IMR-90 (cell line): ENCODE data around the gene PLIN4. TPM values are rescaled to one million over a fixed set of nuclear protein-coding genes. Genes with fewer than 3 reads are reported as not detected.
A peak's percentile ranks its signal among the peaks of the same experiment; 100 is the strongest.

Experiments
- ATAC-seq: fragments of 200-7000 bp; cut with Tn5 transposase; 2 replicates; pipeline ENCODE4 v1.9.1; 2020; ENCODE audit warnings: low read depth, mild to moderate bottlenecking, moderate library complexity
- BruUV-seq: library from RNA; stranded (reverse); fragments of 400-500 nt; replicated peaks from 2 replicates; lab custom pipeline; 2021; lab: Mats Ljungman, UMichigan
- CTCF ChIA-PET: fragments of 300-600 bp; formaldehyde crosslinking; extraction: SDS; loops from one replicate; lab custom pipeline; 2021; ENCODE audit warnings: antibody characterized with exemption; lab: Yijun Ruan, JAX
- POLR2A ChIA-PET: fragments of 300-600 bp; sonication (Branson Sonifier 250); formaldehyde crosslinking; loops from one replicate; lab custom pipeline; 2022; ENCODE audit warnings: antibody characterized with exemption; ENCODE audit not compliant: unreplicated experiment; lab: Charles Lee
- DNase-seq: peaks from one replicate; pipeline ENCODE4 v3.0.0; 2013
- H2AFZ ChIP-seq: replicated peaks from 2 replicates; pipeline ENCODE3; 2013; ENCODE audit warnings: low read length, mild to moderate bottlenecking; ENCODE audit not compliant: poor library complexity
- H2AK5ac ChIP-seq: 2 replicates; pipeline ENCODE4 v1.6.1; 2013; ENCODE audit warnings: low read depth, low read length, inconsistent platforms
- H2AK9ac ChIP-seq: replicated peaks from 2 replicates; pipeline ENCODE3; 2013; ENCODE audit warnings: mild to moderate bottlenecking, low read depth, low read length, moderate library complexity; ENCODE audit not compliant: poor library complexity
- H2BK120ac ChIP-seq: 2 replicates; pipeline ENCODE4 v1.6.1; 2013; ENCODE audit warnings: low read depth, low read length, inconsistent platforms
- H2BK15ac ChIP-seq: 3 replicates; pipeline ENCODE4 v1.6.1; 2013; ENCODE audit warnings: low read depth, low read length, inconsistent platforms
- H2BK20ac ChIP-seq: 2 replicates; pipeline ENCODE4 v1.6.1; 2013; ENCODE audit warnings: low read depth, mild to moderate bottlenecking, inconsistent platforms, low read length, moderate library complexity
- H2BK5ac ChIP-seq: 2 replicates; pipeline ENCODE4 v1.6.1; 2013; ENCODE audit warnings: mild to moderate bottlenecking, low read depth, low read length, inconsistent platforms; ENCODE audit not compliant: poor library complexity, severe bottlenecking
- H3K14ac ChIP-seq: replicated peaks from 2 replicates; pipeline ENCODE4 v1.6.1; 2013; ENCODE audit warnings: low read depth, low read length, inconsistent platforms
- H3K18ac ChIP-seq: 2 replicates; pipeline ENCODE4 v1.6.1; 2013; ENCODE audit warnings: low read depth, low read length, control low read depth
- H3K23ac ChIP-seq: 2 replicates; pipeline ENCODE4 v1.6.1; 2013; ENCODE audit warnings: low read depth, low read length, inconsistent platforms
- H3K27ac ChIP-seq: 2 replicates; pipeline ENCODE4 v1.5.1; 2013; ENCODE audit warnings: mild to moderate bottlenecking, control low read depth, low read length; ENCODE audit not compliant: insufficient read depth
- H3K27me3 ChIP-seq: 2 replicates; pipeline ENCODE4 v1.6.1; 2013; ENCODE audit warnings: low read length; ENCODE audit not compliant: control insufficient read depth, insufficient read depth
- H3K36me3 ChIP-seq: 2 replicates; pipeline ENCODE4 v1.6.1; 2013; ENCODE audit warnings: low read length, mixed read lengths; ENCODE audit not compliant: control insufficient read depth, insufficient read depth
- H3K4ac ChIP-seq: 2 replicates; pipeline ENCODE4 v1.6.1; 2013; ENCODE audit warnings: low read depth, low read length, inconsistent platforms
- H3K4me1 ChIP-seq: 2 replicates; pipeline ENCODE4 v1.6.1; 2013; ENCODE audit warnings: low read length, mixed read lengths; ENCODE audit not compliant: control insufficient read depth, insufficient read depth
- H3K4me2 ChIP-seq: 2 replicates; pipeline ENCODE4 v1.6.1; 2013; ENCODE audit warnings: low read depth, mild to moderate bottlenecking, control low read depth, low read length, moderate library complexity
- H3K4me3 ChIP-seq: 2 replicates; pipeline ENCODE4 v1.5.1; 2013; ENCODE audit warnings: low read depth, mild to moderate bottlenecking, control low read depth, low read length, moderate library complexity; ENCODE audit not compliant: insufficient read depth
- H3K56ac ChIP-seq: 2 replicates; pipeline ENCODE4 v1.6.1; 2013; ENCODE audit warnings: low read length, inconsistent platforms; ENCODE audit not compliant: insufficient read depth; ENCODE audit errors: extremely low read depth
- H3K79me1 ChIP-seq, 2 experiments: 2 replicates each; pipeline ENCODE4 v1.6.1; 2013; ENCODE audit warnings: low read length in 2 of 2, inconsistent platforms in 1 of 2, low read depth in 1 of 2
- H3K9ac ChIP-seq: 2 replicates; pipeline ENCODE4 v1.6.1; 2013; ENCODE audit warnings: low read depth, low read length, control low read depth
- H3K9me1 ChIP-seq: 2 replicates; pipeline ENCODE4 v1.6.1; 2013; ENCODE audit warnings: low read length, inconsistent platforms; ENCODE audit not compliant: insufficient read depth
- H3K9me3 ChIP-seq: 2 replicates; pipeline ENCODE4 v1.6.1; 2013; ENCODE audit warnings: low read length; ENCODE audit not compliant: control insufficient read depth, insufficient read depth
- H4K20me1 ChIP-seq: 2 replicates; pipeline ENCODE4 v1.6.1; 2013; ENCODE audit warnings: low read length, inconsistent platforms; ENCODE audit not compliant: insufficient read depth
- H4K5ac ChIP-seq: 2 replicates; pipeline ENCODE4 v1.6.1; 2013; ENCODE audit warnings: mild to moderate bottlenecking, low read depth, low read length, control low read depth
- H4K8ac ChIP-seq, 2 experiments: 2 replicates each; pipeline ENCODE4 v1.6.1; 2013; ENCODE audit warnings: low read depth in 2 of 2, low read length in 2 of 2, control low read depth in 1 of 2, inconsistent platforms in 1 of 2
- H4K91ac ChIP-seq: 2 replicates; pipeline ENCODE4 v1.6.1; 2013; ENCODE audit warnings: low read depth, low read length, inconsistent platforms; ENCODE audit not compliant: insufficient read depth
- CHD1 ChIP-seq: IDR thresholded peaks from 2 replicates; pipeline ENCODE4 v1.6.1; 2012; ENCODE audit warnings: low read depth, low read length, improper control_type of control experiment
- CTCF ChIP-seq: conservative IDR thresholded peaks from 2 replicates; pipeline ENCODE4 v1.5.1; 2012; ENCODE audit warnings: mild to moderate bottlenecking, low read depth, low read length, improper control_type of control experiment
- ELK1 ChIP-seq: fragments of 150-350 bp; IDR thresholded peaks from 2 replicates; pipeline ENCODE4 v1.6.1; 2016; ENCODE audit warnings: low read depth, mild to moderate bottlenecking, low read length, moderate library complexity, borderline replicate concordance
- FOS ChIP-seq: fragments of 150-350 bp; IDR thresholded peaks from 2 replicates; pipeline ENCODE4 v1.6.1; 2016; ENCODE audit warnings: low read depth, low read length
- NFE2L2 ChIP-seq: fragments of 150-350 bp; IDR thresholded peaks from 2 replicates; pipeline ENCODE4 v1.6.1; 2016; ENCODE audit warnings: low read depth, mild to moderate bottlenecking, low read length
- POLR2A ChIP-seq: IDR thresholded peaks from 2 replicates; pipeline ENCODE4 v1.6.1; 2012; ENCODE audit warnings: mild to moderate bottlenecking, low read depth, low read length
- RCOR1 ChIP-seq: IDR thresholded peaks from 2 replicates; pipeline ENCODE4 v1.6.1; 2012; ENCODE audit warnings: mild to moderate bottlenecking, low read length, improper control_type of control experiment; ENCODE audit not compliant: insufficient replicate concordance
- USF2 ChIP-seq: fragments of 150-350 bp; IDR thresholded peaks from 2 replicates; pipeline ENCODE4 v1.6.1; 2017; ENCODE audit warnings: mild to moderate bottlenecking, antibody characterized with exemption, low read length, low read depth
- WGBS, 2 experiments: methylation state at CpG; one replicate each; pipeline versions ENCODE4 v1.1.5 to v1.1.7; 2013; ENCODE audit warnings: missing lambda C conversion rate in 2 of 2; ENCODE audit not compliant: insufficient read length in 1 of 2; ENCODE audit errors: extremely low coverage in 2 of 2; 5-methylcytosine and 5-hydroxymethylcytosine counted together
- dilution Hi-C: fragments of 300-500 bp; cut with HindIII; formaldehyde crosslinking; loops from one replicate; pipeline ENCODE4 v1.14.3; 2018; ENCODE audit warnings: low sequenced_read_pairs; ENCODE audit not compliant: unreplicated experiment
- in situ Hi-C: fragments of 300-500 bp; cut with MboI; formaldehyde crosslinking; loops from 3 replicates; pipeline ENCODE4 v1.14.3; 2019; ENCODE audit warnings: low sequenced_read_pairs, inconsistent platforms, mixed read lengths
- intact Hi-C: fragments of 100-400 bp; cut with micrococcal nuclease; formaldehyde crosslinking; loops from 2 replicates; pipeline ENCODE4 v1.10.0; 2022
- polyA plus RNA-seq, 3 experiments: library from polyadenylated mRNA; depleted of rRNA; stranded (reverse); fragments of >200 nt; gene quantifications; 2 replicates each; pipeline ENCODE4 v1.2.3, GENCODE V29; 2012; ENCODE audit warnings: low replicate concordance in 1 of 3
- total RNA-seq: library from RNA; depleted of rRNA; stranded (reverse); fragments of >200 nt; gene quantifications from 2 replicates; pipeline ENCODE4 v1.2.3, GENCODE V29; 2012

Gene PLIN4
- total and polyA plus RNA-seq, 2 of the 4 experiments (the other 2 are of a cell fraction) = under 0.01 to 0.09 TPM

GRCh38 chr19:4557144-4557970 is 39.1 kb upstream of the PLIN4 start:
- Histone ChIP-seq H4K8ac (no peak overlapping the region), H3K27me3 (no peaks in the 10 kb centered on the region; the same call in 1 of the 2 replicates), H2BK5ac (no peak overlapping the region), H4K5ac (no peak overlapping the region), H3K36me3 (no peaks in the 10 kb centered on the region), H3K9me3 (no peaks in the 10 kb centered on the region), H3K27ac (no peak overlapping the region), H2BK15ac (no peak overlapping the region), H2AFZ (peak overlapping the region; percentile 32), H2AK9ac (peak overlapping the region; percentile 42), H3K79me1 (no peaks in the 10 kb centered on the region), H3K4me3 (no peak overlapping the region), H4K20me1 (no peaks in the 10 kb centered on the region), H2BK120ac (no peak overlapping the region), H3K4me1 (no peaks in the 10 kb centered on the region), H3K4me2 (no peak overlapping the region), H3K4ac (no peak overlapping the region), H3K18ac (no peak overlapping the region), H3K9ac (no peak overlapping the region), H3K56ac (no peak overlapping the region), H4K91ac (no peak overlapping the region), H3K23ac (no peak overlapping the region), H2BK20ac (no peak overlapping the region), H3K14ac (no peak overlapping the region), H2AK5ac (peak overlapping the region; percentile 50; the same call in 1 of the 2 replicates), H3K9me1 (no peaks in the 10 kb centered on the region)
- no TSS peak for BruUV-seq
- in situ Hi-C loops (no loop called here), dilution Hi-C loops (no loop called here), intact Hi-C loops (no loop called here)
- ChIA-PET CTCF (no interaction called here), POLR2A (no interaction called here)
- TF ChIP-seq NFE2L2 = no peak
- TF ChIP-seq RCOR1 = no peak
- TF ChIP-seq CHD1 = no peak
- TF ChIP-seq CTCF = no peak
- TF ChIP-seq FOS = no peak
- no peak for TF ChIP-seq USF2
- no peak for TF ChIP-seq ELK1
- no peak for TF ChIP-seq POLR2A
- WGBS, 2 experiments = 85% methylated on average over 19 of the region's 33 CpGs; no CpG with 5 or more reads in 1 of the 2 experiments
- ATAC-seq (no peak), DNase-seq (no peak)
